GM15510 (cell line): ENCODE measurements around the gene TAS2R8.

Source experiments
- POLR2A ChIP-seq: IDR thresholded peaks from 3 replicates; pipeline ENCODE4 v1.6.1; 2011; ENCODE audit warnings: borderline replicate concordance; ENCODE audit not compliant: insufficient read length; ENCODE audit errors: extremely low read depth

TAS2R8 gene

GRCh38 chr12:10771132-10771733, 35.9 kb downstream of the TAS2R8 start:
- no peak for TF ChIP-seq POLR2A

DNA sequence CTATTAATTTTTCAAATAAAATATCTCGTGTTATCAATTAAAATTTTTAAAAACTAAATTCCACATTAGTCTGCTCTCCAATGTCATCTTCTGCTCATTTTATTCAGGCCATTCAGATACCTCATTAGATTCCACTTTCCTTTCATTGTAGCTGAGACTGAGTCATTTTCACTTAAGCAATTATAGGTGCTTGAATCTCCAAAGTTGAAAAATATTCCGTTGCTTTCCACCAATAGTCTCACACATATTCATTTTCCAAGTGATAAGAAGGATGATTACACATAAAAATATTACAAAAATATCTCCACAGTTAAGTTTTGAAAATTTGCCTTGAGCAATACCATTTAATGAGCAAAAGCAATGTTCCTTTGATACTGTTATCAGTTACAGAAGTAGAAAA, 47.4 kb downstream of the TAS2R8 start:
- no peak for TF ChIP-seq POLR2A

DNA sequence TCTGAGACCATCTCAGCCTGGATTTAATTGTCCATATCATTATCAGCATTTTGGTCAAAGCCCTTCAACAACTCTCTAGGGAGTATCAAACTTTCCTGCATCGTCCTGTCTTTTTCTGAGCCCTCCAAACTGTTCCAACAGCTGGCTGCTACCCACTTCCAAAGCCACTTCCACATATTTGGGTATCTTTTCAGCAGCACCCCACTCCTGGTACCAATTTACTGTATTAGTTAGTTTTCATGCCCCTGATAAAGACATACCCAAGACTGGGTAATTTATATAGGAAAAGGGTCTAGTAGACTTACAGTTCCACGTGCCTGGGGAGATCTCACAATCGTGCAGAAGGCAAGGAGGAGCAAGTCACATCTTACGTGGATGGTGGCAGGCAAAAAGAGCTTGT, 50.9 kb downstream of the TAS2R8 start:
- no peak for TF ChIP-seq POLR2A
